ENCODE measurements around the gene NPAS3.

The NPAS3 gene

GRCh38 chr14:33127531-33127930 is 188.9 kb downstream of the NPAS3 start:
- DNase-seq (ENCODE audit: low read depth in 1 of 2, low spot score in 1 of 2), result no peak
- Histone ChIP-seq H3K4me3 (replicated peaks; ENCODE audit: insufficient read depth, low read length) (no peak overlapping the region), H3K27ac (replicated peaks) (no peak overlapping the region), H3K27me3 (ENCODE audit: insufficient read depth, poor library complexity, severe bottlenecking) (no peaks in the 10 kb centered on the region)
- TF ChIP-seq CTCF (IDR thresholded peaks at IDR 0.05; ENCODE audit: insufficient read depth, low read length) (no peak), SPI1 (IDR thresholded peaks at IDR 0.05; ENCODE audit: borderline replicate concordance, low read depth) (no peak), POLR2AphosphoS5 (IDR thresholded peaks at IDR 0.05; ENCODE audit: low read depth) (no peak), GABPA (IDR thresholded peaks at IDR 0.05; ENCODE audit: low read depth) (no peak), REST (IDR thresholded peaks at IDR 0.05; ENCODE audit: insufficient replicate concordance, low read depth) (no peak)

- H3K27me3 ChIP-seq (ENCODE audit: insufficient read depth, poor library complexity, severe bottlenecking), result no peaks in the 10 kb centered on the region
- no peak for DNase-seq (ENCODE audit: low read depth in 1 of 2, low spot score in 1 of 2)
- H3K4me3 ChIP-seq (replicated peaks; ENCODE audit: insufficient read depth, low read length), result no peak overlapping the region
- H3K27ac ChIP-seq (replicated peaks), result no peak overlapping the region
- TF ChIP-seq CTCF (IDR thresholded peaks at IDR 0.05; ENCODE audit: insufficient read depth, low read length) (no peak), POLR2AphosphoS5 (IDR thresholded peaks at IDR 0.05; ENCODE audit: low read depth) (no peak)
These were observed 193.1 kb downstream of the NPAS3 start for GRCh38 chr14:33131801-33132200.

- Histone ChIP-seq H3K4me3 (replicated peaks; ENCODE audit: insufficient read depth, low read length) (no peak overlapping the region), H3K27me3 (ENCODE audit: insufficient read depth, poor library complexity, severe bottlenecking) (no peaks in the 10 kb centered on the region), H3K27ac (replicated peaks) (no peak overlapping the region)
- no peak for DNase-seq (ENCODE audit: low read depth in 1 of 2, low spot score in 1 of 2)
- no peak for TF ChIP-seq SPI1 (IDR thresholded peaks at IDR 0.05; ENCODE audit: borderline replicate concordance, low read depth)
These were observed 195.5 kb downstream of the NPAS3 start for GRCh38 chr14:33134162-33134561.

GRCh38 chr14:33134975-33135374 is 196.3 kb downstream of the NPAS3 start:
- DNase-seq (ENCODE audit: low read depth in 1 of 2, low spot score in 1 of 2), result no peak
- no peak overlapping the region for H3K4me3 ChIP-seq (replicated peaks; ENCODE audit: insufficient read depth, low read length)
- TF ChIP-seq CTCF (IDR thresholded peaks at IDR 0.05; ENCODE audit: insufficient read depth, low read length) (no peak), REST (IDR thresholded peaks at IDR 0.05; ENCODE audit: insufficient replicate concordance, low read depth) (no peak), GABPA (IDR thresholded peaks at IDR 0.05; ENCODE audit: low read depth) (no peak), POLR2AphosphoS5 (IDR thresholded peaks at IDR 0.05; ENCODE audit: low read depth) (no peak), SPI1 (IDR thresholded peaks at IDR 0.05; ENCODE audit: borderline replicate concordance, low read depth) (no peak)
- no peaks in the 10 kb centered on the region for H3K27me3 ChIP-seq (ENCODE audit: insufficient read depth, poor library complexity, severe bottlenecking)
- no peak overlapping the region for H3K27ac ChIP-seq (replicated peaks)

Data from HL-60 (cell line).